ENCODE data around the gene TMEM184A.
"Not testable (repeated sequence)": the region's sequence is repeated elsewhere in the genome, so short reads cannot be mapped to it uniquely, and the experiment has no call there.

The TMEM184A gene

DNA sequence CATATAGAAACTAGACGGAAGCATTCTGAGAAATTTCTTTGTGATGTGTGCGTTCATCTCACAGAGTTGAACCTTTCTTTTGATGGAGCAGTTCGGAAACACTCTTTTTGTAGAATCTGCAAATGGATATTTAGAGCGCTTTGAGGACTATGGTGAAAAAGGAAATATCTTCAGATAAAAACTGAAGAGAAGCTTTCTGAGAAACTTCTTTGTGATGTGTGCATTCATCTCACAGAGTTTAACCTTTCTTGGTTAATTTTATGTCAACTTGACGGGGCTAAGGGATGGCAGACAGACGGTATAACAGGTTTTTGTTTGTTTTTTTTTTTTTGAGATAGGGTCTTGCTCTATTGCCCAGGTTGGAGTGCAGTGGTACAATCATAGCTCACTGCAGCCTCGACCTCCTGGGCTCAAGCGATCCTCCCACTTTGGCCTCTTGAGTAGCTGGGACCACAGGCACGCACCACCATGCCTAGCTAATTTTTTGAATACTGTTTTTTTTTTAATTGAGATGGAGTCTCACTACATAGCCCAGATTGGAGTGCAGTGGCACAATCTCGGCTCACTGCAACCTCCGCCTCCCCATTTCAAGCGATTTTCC lies 36.6 kb downstream of the TMEM184A start:
- Histone ChIP-seq H3K27me3 (ENCODE audit: insufficient read depth, low read length) (peaks cover 15% of the 10 kb centered on the region), H3K4me1 (ENCODE audit: control insufficient read depth, insufficient read depth, low read length, unreplicated experiment) (peaks cover 17% of the 10 kb centered on the region)
- H2AFZ ChIP-seq (ENCODE audit: low read length, unreplicated experiment); H3K79me2 ChIP-seq (ENCODE audit: control insufficient read depth, insufficient read depth, low read length, unreplicated experiment); H3K36me3 ChIP-seq (ENCODE audit: insufficient read depth, low read length); H3K27ac ChIP-seq (ENCODE audit: low read depth, low read length); H3K4me3 ChIP-seq (ENCODE audit: low read depth, low read length): not testable (repeated sequence)

DNA sequence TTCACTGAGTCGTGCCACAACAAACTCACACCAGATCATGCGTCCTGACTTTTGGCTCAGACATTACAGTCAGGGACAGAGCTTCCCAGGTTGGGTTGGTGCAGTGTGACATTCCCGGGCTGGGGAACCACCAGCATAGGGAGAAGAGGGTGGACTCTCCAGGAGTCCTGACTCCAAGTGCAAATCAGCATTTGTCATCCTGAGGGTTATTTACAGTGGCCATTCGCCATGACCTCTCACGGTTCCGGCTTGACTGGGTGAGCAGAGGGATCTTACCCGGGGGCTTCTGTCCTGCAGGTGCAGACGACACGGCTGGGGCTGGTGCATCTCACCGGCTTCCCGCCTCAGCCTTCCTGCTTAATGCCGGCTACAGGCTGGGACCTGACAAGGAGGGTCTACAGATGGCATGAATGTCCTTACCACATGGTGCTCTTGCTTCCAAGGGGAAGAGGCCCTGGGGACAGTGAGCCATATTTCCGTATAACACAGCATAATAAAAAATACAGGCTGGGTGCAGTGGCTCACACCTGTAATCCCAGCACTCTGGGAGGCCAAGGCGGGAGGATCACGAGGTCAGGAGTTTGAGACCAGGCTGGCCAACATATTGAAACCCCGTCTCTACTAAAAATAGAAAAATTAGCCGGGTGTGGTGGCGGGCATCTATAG lies 39.3 kb downstream of the TMEM184A start:
- Histone ChIP-seq H2AFZ (ENCODE audit: low read length, unreplicated experiment) (no peak overlapping the region), H3K27me3 (ENCODE audit: insufficient read depth, low read length) (no peaks in the 10 kb centered on the region), H3K79me2 (ENCODE audit: control insufficient read depth, insufficient read depth, low read length, unreplicated experiment) (no peaks in the 10 kb centered on the region), H3K4me1 (ENCODE audit: control insufficient read depth, insufficient read depth, low read length, unreplicated experiment) (peaks cover 26% of the 10 kb centered on the region), H3K36me3 (ENCODE audit: insufficient read depth, low read length) (no peaks in the 10 kb centered on the region), H3K4me3 (ENCODE audit: low read depth, low read length) (no peak overlapping the region), H3K27ac (ENCODE audit: low read depth, low read length) (no peak overlapping the region)

DNA sequence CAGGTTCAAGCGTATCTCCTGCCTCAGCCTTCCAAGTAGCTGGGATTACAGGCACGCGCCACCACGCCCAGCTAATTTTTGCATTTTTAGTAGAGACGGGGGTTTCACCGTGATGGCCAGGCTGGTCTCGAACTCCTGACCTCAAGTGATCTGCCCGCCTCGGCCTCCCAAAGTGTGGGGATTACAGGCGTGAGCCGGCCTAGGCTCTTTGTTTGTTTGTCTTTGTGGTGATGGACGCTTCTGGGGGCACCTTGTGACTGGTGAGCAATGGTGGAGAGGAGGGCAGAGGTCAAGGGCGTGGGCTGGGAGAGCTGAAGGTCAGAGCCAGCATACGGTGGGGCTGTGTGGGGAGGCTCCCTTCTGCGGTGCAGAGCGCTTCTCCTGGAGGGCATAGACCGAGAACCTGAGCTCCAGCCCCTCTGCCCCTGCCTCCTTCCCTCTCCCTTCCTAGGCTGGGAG lies 40.5 kb downstream of the TMEM184A start:
- H3K4me1 ChIP-seq (ENCODE audit: control insufficient read depth, insufficient read depth, low read length, unreplicated experiment), result peaks cover 22% of the 10 kb centered on the region
- H3K79me2 ChIP-seq (ENCODE audit: control insufficient read depth, insufficient read depth, low read length, unreplicated experiment); H3K36me3 ChIP-seq (ENCODE audit: insufficient read depth, low read length); H2AFZ ChIP-seq (ENCODE audit: low read length, unreplicated experiment); H3K27me3 ChIP-seq (ENCODE audit: insufficient read depth, low read length); H3K27ac ChIP-seq (ENCODE audit: low read depth, low read length); H3K4me3 ChIP-seq (ENCODE audit: low read depth, low read length): not testable (repeated sequence)

DNA sequence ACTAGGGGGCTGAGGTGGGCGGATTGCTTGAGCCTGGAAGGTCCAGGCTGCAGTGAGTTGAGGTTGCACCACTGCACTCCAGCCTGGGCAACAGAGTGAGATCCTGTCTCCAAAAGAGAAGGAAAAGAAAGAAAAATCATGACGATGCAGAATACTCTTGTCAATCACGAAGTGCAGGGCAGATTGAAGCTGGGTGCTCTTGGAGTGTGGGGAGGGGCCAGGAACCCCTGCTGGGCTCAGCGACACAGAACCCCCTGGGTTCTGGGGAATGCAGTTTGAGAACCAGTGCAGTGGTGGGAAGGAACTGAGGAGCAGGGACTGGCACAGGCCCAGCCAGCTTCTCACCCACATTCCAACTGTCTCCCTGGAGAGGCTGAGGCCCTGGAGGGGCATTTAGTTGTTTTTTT lies 41.0 kb downstream of the TMEM184A start:
- Histone ChIP-seq H3K27me3 (ENCODE audit: insufficient read depth, low read length) (no peaks in the 10 kb centered on the region), H3K36me3 (ENCODE audit: insufficient read depth, low read length) (no peaks in the 10 kb centered on the region), H3K27ac (ENCODE audit: low read depth, low read length) (no peak overlapping the region), H3K4me1 (ENCODE audit: control insufficient read depth, insufficient read depth, low read length, unreplicated experiment) (peaks cover 18% of the 10 kb centered on the region), H3K4me3 (ENCODE audit: low read depth, low read length) (no peak overlapping the region), H3K79me2 (ENCODE audit: control insufficient read depth, insufficient read depth, low read length, unreplicated experiment) (no peaks in the 10 kb centered on the region), H2AFZ (ENCODE audit: low read length, unreplicated experiment) (no peak overlapping the region)

DNA sequence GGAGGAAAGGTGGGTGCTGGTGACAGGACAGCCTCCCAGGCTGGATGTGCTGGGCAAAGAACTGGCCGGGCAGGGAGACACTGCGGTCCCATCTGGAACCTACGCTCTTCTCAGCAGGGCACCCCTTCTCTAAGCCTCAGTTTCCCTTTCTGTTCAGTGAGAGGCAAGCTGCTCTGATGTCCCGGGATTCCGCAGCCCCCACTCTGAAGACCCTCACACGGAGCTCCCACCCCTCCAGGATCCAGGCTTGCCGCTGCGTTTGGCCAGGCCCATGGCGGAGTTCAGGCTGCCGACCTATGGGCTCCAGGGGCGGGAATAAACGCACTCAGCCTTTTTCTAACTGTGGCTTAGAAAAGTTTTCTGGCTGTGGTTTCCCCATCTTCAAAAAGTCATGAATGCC lies 41.6 kb downstream of the TMEM184A start:
- Histone ChIP-seq H2AFZ (ENCODE audit: low read length, unreplicated experiment) (no peak overlapping the region), H3K27me3 (ENCODE audit: insufficient read depth, low read length) (no peaks in the 10 kb centered on the region), H3K27ac (ENCODE audit: low read depth, low read length) (no peak overlapping the region), H3K79me2 (ENCODE audit: control insufficient read depth, insufficient read depth, low read length, unreplicated experiment) (no peaks in the 10 kb centered on the region), H3K36me3 (ENCODE audit: insufficient read depth, low read length) (no peaks in the 10 kb centered on the region), H3K4me3 (ENCODE audit: low read depth, low read length) (no peak overlapping the region), H3K4me1 (ENCODE audit: control insufficient read depth, insufficient read depth, low read length, unreplicated experiment) (peaks cover 18% of the 10 kb centered on the region)

DNA sequence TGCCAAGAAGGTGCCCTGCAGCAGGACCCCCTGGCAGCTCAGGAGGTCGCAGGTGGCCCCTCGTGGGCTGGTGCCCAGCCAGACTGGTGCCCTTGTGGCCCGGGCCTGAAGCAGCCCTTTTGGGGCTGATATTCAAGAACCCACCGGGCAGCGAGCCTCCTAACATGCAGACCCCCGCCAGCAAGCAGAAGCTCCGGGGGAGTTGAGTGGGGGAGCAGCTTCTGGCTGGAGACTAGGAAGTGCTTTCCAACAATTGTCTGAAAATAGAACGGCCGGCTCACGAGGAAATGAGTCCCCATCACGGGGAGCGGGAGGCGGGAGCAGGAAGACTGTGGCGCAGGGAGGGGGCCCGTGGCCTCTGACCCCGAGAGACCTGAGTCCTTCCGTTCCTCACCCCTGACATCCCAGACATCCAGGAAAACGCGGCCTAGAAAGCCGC lies 42.3 kb downstream of the TMEM184A start:
- Histone ChIP-seq H2AFZ (ENCODE audit: low read length, unreplicated experiment) (peak overlapping the region; percentile 65), H3K4me1 (ENCODE audit: control insufficient read depth, insufficient read depth, low read length, unreplicated experiment) (peaks cover 18% of the 10 kb centered on the region), H3K27me3 (ENCODE audit: insufficient read depth, low read length) (no peaks in the 10 kb centered on the region), H3K36me3 (ENCODE audit: insufficient read depth, low read length) (no peaks in the 10 kb centered on the region), H3K27ac (ENCODE audit: low read depth, low read length) (peak overlapping the region; percentile 32; the same call in 1 of the 2 replicates), H3K79me2 (ENCODE audit: control insufficient read depth, insufficient read depth, low read length, unreplicated experiment) (no peaks in the 10 kb centered on the region), H3K4me3 (ENCODE audit: low read depth, low read length) (no peak overlapping the region)

DNA sequence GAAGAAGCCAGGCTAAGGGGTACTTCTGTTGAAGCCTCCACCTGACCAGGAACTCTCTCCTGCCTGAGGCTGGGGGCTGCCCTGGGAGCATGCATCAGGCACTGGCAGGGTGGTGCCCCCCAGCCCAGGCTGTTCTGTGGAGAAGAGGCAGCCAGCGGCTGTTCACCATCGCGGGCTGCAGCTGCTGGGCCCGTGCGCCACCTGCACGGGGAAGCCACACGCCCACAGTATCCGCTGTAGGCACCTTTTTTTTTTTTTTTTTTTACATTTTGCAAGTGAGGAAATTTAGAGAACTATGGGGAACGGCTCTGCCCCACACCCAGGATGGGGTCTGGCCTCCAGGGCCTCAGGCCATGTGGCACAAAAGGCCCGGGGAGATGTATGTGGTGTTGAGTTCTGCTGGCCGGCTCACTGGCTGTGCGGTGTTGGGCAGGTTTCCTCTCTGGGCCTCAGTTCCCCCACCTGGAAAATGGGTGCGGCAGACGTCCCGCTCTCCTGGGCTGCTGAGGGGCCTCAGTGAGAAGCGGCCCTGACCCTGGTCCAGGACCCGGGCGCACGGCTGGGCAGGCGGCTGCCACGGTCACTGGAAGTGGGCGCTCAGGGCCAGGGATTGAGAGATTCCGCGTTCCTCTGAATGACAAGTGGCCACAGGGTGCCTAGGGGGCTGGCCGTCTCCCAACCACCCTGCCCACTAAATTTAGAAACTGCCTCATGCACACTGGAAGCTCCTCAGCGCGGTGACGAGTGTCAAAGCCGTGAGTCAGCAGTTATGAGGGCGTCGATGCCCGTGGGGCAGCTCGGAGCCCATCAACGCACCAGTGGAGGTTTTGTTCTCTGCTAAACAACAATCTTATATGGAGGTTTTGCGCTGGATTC lies 43.0 kb downstream of the TMEM184A start:
- Histone ChIP-seq H3K4me1 (ENCODE audit: control insufficient read depth, insufficient read depth, low read length, unreplicated experiment) (peaks cover 18% of the 10 kb centered on the region), H2AFZ (ENCODE audit: low read length, unreplicated experiment) (peak overlapping the region; percentile 65), H3K36me3 (ENCODE audit: insufficient read depth, low read length) (no peaks in the 10 kb centered on the region), H3K27ac (ENCODE audit: low read depth, low read length) (peak overlapping the region; percentile 32; the same call in 1 of the 2 replicates), H3K4me3 (ENCODE audit: low read depth, low read length) (no peak overlapping the region), H3K79me2 (ENCODE audit: control insufficient read depth, insufficient read depth, low read length, unreplicated experiment) (no peaks in the 10 kb centered on the region), H3K27me3 (ENCODE audit: insufficient read depth, low read length) (no peaks in the 10 kb centered on the region)

DNA sequence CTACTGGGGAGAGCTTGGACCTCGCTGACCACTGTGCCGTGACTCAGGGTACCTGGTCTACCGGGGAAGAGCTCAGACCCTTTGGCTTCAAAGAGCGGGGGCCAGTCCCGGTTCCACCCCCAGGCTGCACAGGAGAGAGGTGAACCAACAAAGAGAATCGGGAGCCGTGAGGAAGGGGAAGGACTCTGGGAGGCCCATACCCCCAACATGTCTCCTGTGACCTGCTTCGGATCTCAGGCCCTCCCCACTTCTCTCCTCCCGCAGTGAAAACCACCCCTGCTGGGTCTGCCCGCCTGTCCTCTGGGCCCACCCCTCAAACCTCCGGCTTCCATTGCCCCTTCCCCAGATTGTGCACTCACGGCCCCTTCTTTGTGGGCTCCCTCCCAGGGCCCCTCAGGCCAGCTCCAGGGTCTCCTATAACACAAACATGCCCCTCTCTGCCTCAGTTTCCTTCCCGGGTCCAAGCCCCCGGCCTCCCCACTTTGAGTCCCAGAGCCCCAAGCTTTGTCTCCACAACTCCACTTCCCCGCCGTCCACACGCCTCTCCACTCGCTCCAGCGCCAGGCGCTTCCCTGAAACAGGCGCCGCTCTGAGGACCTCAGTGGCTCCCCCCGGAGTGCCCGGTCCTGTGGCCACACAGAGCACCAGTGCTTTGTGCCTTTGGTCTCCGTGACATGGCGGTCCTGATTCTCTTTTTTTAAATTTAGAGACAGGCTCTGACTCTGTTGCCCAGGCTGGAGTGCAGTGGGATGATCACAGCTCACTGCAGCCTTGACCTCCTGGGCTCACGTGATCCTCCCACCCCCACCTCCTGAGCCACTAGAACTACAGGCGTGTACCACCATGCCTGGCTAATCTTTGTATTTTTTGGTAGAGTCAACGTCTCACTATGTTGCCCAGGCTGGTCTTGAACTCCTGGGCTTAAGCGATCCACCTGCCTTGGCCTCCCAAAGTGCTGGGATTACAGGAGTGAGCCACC lies 44.3 kb downstream of the TMEM184A start:
- Histone ChIP-seq H3K36me3 (ENCODE audit: insufficient read depth, low read length) (no peaks in the 10 kb centered on the region), H3K27ac (ENCODE audit: low read depth, low read length) (no peak overlapping the region), H2AFZ (ENCODE audit: low read length, unreplicated experiment) (no peak overlapping the region), H3K27me3 (ENCODE audit: insufficient read depth, low read length) (no peaks in the 10 kb centered on the region), H3K4me3 (ENCODE audit: low read depth, low read length) (no peak overlapping the region), H3K79me2 (ENCODE audit: control insufficient read depth, insufficient read depth, low read length, unreplicated experiment) (no peaks in the 10 kb centered on the region), H3K4me1 (ENCODE audit: control insufficient read depth, insufficient read depth, low read length, unreplicated experiment) (peaks cover 20% of the 10 kb centered on the region)

DNA sequence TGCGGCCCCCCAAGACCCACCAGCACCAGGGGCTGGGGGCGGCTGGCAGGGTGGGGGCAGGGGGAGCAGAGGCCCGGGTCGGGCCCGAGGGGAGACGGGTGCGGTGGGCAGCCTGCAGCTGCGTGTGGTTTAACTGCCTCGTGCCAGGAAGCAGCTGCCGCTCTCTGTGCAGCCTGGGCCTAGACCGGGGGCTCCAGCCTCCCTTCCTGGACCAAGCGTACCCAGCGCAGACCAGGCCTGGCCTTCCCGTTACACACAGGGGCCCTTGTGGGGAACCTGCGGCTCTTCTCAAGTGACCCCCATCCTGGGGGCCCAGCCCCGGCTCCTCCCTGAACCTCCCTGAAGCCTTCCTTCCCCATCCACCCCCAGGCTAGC lies 45.2 kb downstream of the TMEM184A start:
- peaks cover 17% of the 10 kb centered on the region for H3K4me1 ChIP-seq (ENCODE audit: control insufficient read depth, insufficient read depth, low read length, unreplicated experiment)
- no peaks in the 10 kb centered on the region for H3K36me3 ChIP-seq (ENCODE audit: insufficient read depth, low read length)
- no peaks in the 10 kb centered on the region for H3K79me2 ChIP-seq (ENCODE audit: control insufficient read depth, insufficient read depth, low read length, unreplicated experiment)
- H3K4me3 ChIP-seq (ENCODE audit: low read depth, low read length), result no peak overlapping the region
- H3K27me3 ChIP-seq (ENCODE audit: insufficient read depth, low read length), result no peaks in the 10 kb centered on the region
- no peak overlapping the region for H2AFZ ChIP-seq (ENCODE audit: low read length, unreplicated experiment)
- H3K27ac ChIP-seq (ENCODE audit: low read depth, low read length), result no peak overlapping the region

DNA sequence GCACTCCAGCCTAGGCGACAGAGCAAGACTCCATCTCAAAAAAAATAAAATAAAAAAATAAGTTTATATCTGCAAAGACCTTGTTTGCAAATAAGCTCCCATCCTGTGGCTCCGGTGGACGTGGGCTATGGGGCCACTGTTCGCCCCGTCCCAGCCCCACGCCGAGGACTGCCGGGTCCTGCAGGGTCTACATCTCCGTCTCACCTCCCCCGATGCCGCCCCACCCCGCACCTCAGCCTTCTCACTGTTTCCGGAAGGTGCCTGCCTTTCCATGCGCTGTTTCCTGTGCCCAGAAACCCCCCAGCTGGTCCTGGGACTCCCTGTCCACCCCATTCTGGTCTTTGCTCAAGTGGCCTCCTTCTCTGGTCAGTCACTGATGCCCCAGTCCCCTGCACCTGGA lies 46.8 kb downstream of the TMEM184A start:
- no peak overlapping the region for H2AFZ ChIP-seq (ENCODE audit: low read length, unreplicated experiment)
- H3K27ac ChIP-seq (ENCODE audit: low read depth, low read length), result no peak overlapping the region
- H3K4me3 ChIP-seq (ENCODE audit: low read depth, low read length), result no peak overlapping the region

More for the DNA sequence above, 46.8 kb downstream of the TMEM184A start:
- no peaks in the 10 kb centered on the region for H3K79me2 ChIP-seq (ENCODE audit: control insufficient read depth, insufficient read depth, low read length, unreplicated experiment)
- H3K36me3 ChIP-seq (ENCODE audit: insufficient read depth, low read length), result no peaks in the 10 kb centered on the region
- H3K27me3 ChIP-seq (ENCODE audit: insufficient read depth, low read length), result no peaks in the 10 kb centered on the region
- peaks cover 14% of the 10 kb centered on the region for H3K4me1 ChIP-seq (ENCODE audit: control insufficient read depth, insufficient read depth, low read length, unreplicated experiment)

Data from ACC112 (cell line).